Measurements from ENCODE around the gene PLD5.

DNA sequence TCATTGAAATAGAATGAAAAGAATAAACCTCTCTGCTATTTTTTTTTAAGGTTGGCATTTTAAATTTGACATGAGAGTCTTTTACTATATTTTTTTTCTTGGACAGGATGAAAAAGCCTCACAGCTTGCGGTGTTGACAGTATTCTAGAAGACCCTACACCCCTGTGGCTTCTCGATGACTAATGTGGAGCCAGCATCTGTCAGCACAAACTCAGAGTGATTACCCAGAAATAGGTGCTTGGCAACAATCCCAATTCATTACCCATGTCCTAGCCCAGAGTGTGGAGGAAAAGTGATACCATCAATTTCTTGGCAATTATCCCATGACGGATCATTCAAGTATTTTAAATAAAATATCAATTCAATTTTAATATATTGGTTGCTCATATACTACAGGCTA is 338.8 kb downstream of the PLD5 start:
- TF ChIP-seq POLR2AphosphoS5 (IDR thresholded peaks at IDR 0.05; ENCODE audit: low read depth, low read length) (no peak), POLR2A (IDR thresholded peaks at IDR 0.05; ENCODE audit: low read depth, low read length) (no peak), TAF1 (IDR thresholded peaks at IDR 0.05; ENCODE audit: borderline replicate concordance, low read depth, low read length) (no peak)
